Activated T-helper 9 cell treated with anti-CD3 and anti-CD28 coated beads, Interleukin-2, amount 50 U/mL, for 16 hours (primary cell): Measurements from ENCODE around the gene SFT2D1.
A peak's percentile ranks its signal among the peaks of the same experiment; 100 is the strongest.

Experiments used
- DNase-seq: peaks from one replicate; pipeline ENCODE4 v3.0.0-alpha.2; 2020; ENCODE audit warnings: low read depth

Gene SFT2D1

DNA sequence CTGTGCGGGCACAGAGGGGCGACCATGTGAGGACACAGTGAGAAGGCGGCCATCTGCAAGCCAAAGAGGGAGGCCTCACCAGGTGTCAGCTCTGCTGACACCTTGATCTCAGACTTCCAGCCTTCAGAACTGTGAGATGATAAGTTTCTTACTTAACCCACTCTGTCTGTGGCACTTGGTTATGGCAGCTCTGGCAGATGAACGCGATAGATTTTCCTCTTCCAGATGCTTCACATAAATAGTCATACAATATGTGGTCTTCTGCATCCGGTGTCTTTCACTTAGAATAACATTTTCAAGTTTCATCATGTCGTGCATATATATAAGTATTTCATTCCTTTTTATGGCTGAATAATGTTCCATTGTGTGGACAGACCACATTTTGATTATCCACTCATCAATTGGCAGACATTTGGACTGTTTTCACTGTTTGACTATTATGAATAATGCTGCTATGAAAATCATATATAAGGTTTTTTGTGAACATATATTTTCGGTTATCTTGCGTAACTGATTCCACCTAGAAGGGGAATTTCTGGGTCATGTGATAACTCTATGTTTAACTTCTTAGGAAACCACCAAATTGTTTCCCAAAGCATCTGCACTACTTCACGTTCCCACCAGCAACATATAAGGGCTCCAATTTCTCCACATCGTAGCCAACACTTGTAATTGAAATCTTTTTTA, 64.3 kb downstream of the SFT2D1 start:
- DNase-seq, result no peak

DNA sequence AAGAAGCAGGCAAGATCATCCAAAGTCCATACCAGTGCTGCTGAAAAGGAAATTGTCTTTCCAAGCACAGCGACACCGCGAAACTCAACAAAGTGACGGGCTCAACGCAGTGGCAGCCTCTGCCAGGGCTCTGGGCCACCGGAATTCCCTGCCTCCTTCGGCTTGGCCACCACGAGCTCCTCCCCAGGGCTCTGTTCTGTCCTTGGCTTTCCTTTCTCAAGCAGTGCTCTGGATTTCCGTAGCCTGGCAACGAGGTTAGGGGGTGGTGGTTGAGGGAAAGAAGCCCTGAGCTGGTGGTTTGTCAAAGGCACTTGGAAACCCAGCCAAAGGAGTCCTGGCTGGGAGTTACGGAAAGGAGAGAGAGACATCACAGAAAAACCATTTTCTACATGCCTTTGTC, 65.3 kb downstream of the SFT2D1 start:
- no peak for DNase-seq

DNA sequence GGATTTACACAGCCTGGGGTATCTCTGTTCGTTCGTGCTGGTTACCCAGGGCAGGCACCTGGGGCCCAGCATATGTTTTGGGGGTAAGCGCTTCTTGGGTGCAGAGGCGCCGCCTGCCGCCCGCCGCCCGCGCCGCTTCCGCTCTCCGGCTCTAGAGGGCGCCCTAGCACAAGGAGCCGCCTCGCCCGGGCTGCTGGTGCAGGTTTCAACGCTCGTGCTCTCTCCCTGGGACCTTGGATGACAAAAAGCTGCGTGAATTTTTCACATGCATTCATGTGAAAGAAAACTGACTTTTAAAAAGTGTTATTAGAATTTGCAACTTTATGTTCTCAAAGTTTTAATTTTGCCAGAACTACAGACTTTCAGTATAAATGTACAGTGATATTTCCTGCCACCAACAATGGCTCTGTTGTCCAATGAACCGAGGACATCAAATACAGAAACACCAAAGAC, 66.6 kb downstream of the SFT2D1 start:
- peak; percentile 63 for DNase-seq

DNA sequence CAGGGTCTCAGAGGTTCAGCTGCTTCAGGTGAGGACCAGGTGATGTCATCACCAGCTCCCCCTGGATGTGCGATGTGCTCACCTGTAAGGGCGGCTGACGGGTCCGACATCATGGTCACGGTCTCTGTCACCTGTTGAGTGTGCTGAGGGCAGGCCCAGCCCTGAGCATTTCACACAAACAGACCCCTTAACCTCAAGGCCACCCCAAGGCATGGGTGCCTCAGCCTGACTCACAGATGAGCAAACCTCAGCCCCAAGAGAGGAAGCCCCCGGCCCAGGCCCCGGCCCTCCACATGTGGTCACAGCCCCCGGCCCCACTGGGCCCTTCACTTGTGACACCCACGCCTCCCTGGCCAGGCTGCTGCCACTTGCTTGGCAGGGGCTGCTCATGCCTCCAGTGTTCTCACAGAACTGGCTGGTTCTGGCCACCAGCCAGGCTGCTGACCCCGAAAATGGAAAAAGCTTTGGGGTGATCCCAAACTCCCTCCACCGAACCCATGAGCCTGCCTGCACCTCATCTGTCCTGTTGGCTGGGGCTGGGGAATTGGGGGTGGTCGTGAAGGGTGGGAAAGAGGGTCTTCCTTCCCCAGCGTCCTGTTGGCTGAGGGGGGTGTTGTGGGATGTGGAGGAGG, 67.5 kb downstream of the SFT2D1 start:
- no peak for DNase-seq

DNA sequence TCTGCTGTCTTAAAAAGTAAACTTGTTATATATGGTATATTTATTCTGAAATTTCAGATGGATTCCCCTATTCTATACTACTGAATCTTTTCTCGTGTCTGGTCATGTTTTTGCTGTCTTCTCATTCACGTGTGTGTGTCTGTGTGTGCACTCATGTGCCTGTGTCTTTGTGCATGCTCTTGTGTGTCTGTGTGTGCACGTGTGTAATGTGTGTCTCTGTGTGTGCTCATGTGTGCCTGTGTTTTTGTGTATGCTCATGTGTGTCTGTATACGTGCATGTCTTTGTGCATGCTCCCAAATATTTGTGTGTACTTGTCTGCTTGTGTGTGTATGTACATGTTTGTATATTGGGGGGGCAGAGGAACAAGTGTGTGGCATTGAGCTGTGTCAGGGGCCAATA, 68.2 kb downstream of the SFT2D1 start:
- no peak for DNase-seq

DNA sequence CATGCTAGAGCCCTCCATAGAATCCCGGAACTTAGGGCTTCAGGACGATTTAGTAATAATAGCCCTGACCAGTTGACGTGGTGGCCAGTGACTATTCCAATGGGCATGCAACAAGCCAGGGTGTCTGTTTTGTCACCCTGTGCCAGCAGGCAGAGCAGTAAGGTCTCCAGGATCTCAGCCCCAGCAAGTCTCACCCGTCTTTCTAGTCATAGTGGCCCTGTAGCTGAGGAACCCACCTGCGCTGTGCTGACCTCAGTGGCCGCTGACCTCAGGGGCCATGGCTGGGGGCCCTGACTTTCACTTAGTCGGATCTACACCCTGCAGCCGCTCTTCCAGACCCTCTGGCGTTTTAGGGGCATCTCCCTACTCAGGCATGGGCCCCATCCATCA, 71.0 kb downstream of the SFT2D1 start:
- DNase-seq, result no peak

DNA sequence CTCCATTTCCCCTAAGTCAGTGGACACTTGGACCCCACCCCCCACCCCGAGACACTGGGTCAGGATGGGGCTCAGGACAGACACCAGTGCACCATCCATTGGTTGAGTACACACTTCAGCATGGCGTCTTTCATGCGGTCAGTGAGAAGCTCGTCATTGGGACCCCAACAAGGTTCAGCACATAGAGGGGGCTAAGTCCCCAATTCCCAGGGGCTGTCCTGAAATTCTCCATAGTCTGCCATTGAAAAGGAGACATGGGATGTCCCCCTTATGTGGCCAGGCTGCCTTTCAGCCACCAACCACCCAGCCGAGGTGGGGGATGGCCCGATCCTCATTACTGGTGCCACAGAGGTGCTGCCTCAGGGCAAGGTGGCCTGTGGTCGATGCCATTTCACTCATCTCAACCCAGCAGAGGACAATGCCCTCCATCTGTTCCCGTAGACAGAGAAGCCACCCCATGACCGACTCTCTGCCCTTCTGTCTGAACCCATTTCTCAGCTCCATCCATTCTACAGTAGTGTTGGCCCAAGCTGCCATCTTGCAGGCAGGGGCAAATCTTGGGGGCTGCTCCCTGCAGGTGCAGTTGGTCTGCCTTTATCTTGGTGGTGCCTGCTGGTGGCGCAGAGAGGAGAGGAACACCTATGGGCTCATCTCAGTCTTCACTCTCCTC, 71.5 kb downstream of the SFT2D1 start:
- no peak for DNase-seq
